Measurements from ENCODE around the gene OPCML. TPM values are rescaled to one million over a fixed set of nuclear protein-coding genes. Genes with fewer than 3 reads are reported as not detected.

The OPCML gene
- total RNA-seq, 1 experiment from 2014 or later, result 0.94 TPM

DNA sequence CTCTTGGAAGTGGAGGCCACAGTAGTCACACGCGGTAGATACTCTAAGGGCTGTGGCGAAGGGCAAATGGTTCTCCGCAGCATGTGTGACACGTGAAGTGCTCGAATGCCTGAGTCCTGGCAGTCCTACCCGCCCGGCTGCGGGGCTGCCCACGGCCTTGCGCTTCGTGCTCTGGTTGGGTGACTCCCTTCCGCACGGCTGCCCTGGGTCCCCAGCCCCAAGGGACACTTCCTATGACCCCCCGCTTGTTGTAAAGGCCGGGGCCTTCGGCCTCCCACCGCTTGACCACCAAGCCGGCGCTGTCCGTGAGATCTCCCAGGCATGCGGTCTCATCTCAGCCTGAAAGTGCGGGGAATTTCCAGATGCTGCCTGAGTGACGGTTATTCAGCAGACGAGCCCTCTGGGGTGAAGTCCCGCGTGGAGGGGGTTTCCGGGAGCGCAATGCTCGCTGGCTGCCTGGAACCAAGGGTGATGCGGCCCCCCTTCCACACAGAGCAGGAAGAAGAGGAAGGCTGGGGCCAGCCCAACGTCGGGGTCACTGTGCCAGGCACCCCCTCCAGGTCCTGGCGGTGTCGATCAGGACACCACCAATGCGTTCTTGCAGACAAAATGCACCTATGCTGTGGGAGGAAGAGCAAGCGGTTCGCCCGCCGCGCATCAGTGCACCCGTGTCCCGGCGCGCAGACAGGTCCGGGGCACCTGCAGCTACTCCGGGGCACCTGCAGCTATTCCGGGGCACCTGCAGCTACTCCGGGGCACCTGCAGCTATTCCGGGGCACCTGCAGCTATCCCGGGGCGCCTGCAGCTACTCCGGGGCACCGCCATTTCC lies 171.2 kb downstream of the OPCML start:
- Histone ChIP-seq H2AK5ac (ENCODE audit: insufficient read length, low read length) (no peak overlapping the region), H3K4me1 (ENCODE audit: insufficient read depth, low read length) (no peaks in the 10 kb centered on the region), H3K79me1 (ENCODE audit: insufficient read depth, low read depth, low read length, poor library complexity, severe bottlenecking) (no peaks in the 10 kb centered on the region), H3K9ac (ENCODE audit: extremely low read depth, insufficient read length, low read length) (no peak overlapping the region), H3K4ac (ENCODE audit: low read depth, low read length) (no peak overlapping the region), H3K18ac (ENCODE audit: insufficient read length, low read depth, low read length) (no peak overlapping the region), H2BK120ac (ENCODE audit: low read depth, low read length, poor library complexity, severe bottlenecking) (no peak overlapping the region), H3K27me3 (ENCODE audit: insufficient read depth, low read length) (no peaks in the 10 kb centered on the region), H2BK15ac (ENCODE audit: low read depth, low read length) (no peak overlapping the region), H3K4me2 (ENCODE audit: insufficient read depth, insufficient read length, low read length) (no peak overlapping the region), H3K27ac (ENCODE audit: insufficient read length, low read depth, low read length) (no peak overlapping the region), H4K91ac (ENCODE audit: insufficient read length, low read depth, low read length) (no peak overlapping the region), H4K5ac (ENCODE audit: insufficient read length, low read depth, low read length) (no peak overlapping the region), H2BK20ac (ENCODE audit: low read depth, low read length, poor library complexity, severe bottlenecking) (no peak overlapping the region), H2BK5ac (ENCODE audit: insufficient read length, low read length) (no peak overlapping the region), H3K14ac (ENCODE audit: insufficient read depth, low read length) (no peak overlapping the region), H3K9me3 (ENCODE audit: control insufficient read depth, low read depth, low read length) (no peaks in the 10 kb centered on the region), H3K56ac (ENCODE audit: insufficient read length, low read depth, low read length) (no peak overlapping the region), H2BK12ac (ENCODE audit: insufficient read length, low read depth, low read length) (no peak overlapping the region), H2AFZ (ENCODE audit: low read length) (no peak overlapping the region), H3T11ph (ENCODE audit: low read length) (no peak overlapping the region), H3K23me2 (ENCODE audit: insufficient read length, low read depth, low read length, poor library complexity, severe bottlenecking) (no peaks in the 10 kb centered on the region), H4K8ac (replicated peaks; ENCODE audit: insufficient read length, low read depth, low read length) (no peak overlapping the region), H4K20me1 (ENCODE audit: control insufficient read depth, insufficient read depth, insufficient read length) (no peaks in the 10 kb centered on the region), H3K79me2 (ENCODE audit: insufficient read depth, low read length) (no peaks in the 10 kb centered on the region), H3K23ac (ENCODE audit: insufficient read length, low read depth, low read length) (no peak overlapping the region)
- no CpG with 5 or more reads among the region's 54 CpGs for WGBS (ENCODE audit: extremely low coverage, insufficient read length, low lambda C conversion rate)
- no peak for DNase-seq
- H3K9me3 Mint-ChIP-seq, result no peaks in the 10 kb centered on the region
- H3K36me3 Mint-ChIP-seq (ENCODE audit: insufficient read depth in 1 of 3, low read depth in 3 of 3), result no peaks in the 10 kb centered on the region; a peak in 1 of 7 replicates
- peaks cover 5% of the 10 kb centered on the region; the same call in 1 of the 2 replicates for H3K27me3 Mint-ChIP-seq (ENCODE audit: low read depth)
- TF ChIP-seq, protein P1, sequence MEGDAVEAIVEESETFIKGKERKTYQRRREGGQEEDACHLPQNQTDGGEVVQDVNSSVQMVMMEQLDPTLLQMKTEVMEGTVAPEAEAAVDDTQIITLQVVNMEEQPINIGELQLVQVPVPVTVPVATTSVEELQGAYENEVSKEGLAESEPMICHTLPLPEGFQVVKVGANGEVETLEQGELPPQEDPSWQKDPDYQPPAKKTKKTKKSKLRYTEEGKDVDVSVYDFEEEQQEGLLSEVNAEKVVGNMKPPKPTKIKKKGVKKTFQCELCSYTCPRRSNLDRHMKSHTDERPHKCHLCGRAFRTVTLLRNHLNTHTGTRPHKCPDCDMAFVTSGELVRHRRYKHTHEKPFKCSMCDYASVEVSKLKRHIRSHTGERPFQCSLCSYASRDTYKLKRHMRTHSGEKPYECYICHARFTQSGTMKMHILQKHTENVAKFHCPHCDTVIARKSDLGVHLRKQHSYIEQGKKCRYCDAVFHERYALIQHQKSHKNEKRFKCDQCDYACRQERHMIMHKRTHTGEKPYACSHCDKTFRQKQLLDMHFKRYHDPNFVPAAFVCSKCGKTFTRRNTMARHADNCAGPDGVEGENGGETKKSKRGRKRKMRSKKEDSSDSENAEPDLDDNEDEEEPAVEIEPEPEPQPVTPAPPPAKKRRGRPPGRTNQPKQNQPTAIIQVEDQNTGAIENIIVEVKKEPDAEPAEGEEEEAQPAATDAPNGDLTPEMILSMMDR (conservative IDR thresholded peaks at IDR 0.05), result no peak
- H3K4me3 Mint-ChIP-seq, result no peak overlapping the region
- H3K4me1 Mint-ChIP-seq, result peaks cover 4 to 8% of the 10 kb centered on the region in 2 experiments; a peak in 3 of 4 replicates
- no peak overlapping the region for H3K27ac Mint-ChIP-seq

Measured in H9 (cell line).